Neutrophil (primary cell): ENCODE data around the gene STT3A.

Source experiments
- H3K27ac ChIP-seq: fragments of 200-600 bp; sonication (generic); 2 replicates; pipeline ENCODE4 v1.5.1; 2016; ENCODE audit warnings: mild to moderate bottlenecking, moderate library complexity
- H3K27me3 ChIP-seq: fragments of 200-600 bp; sonication (generic); 2 replicates; pipeline ENCODE4 v1.6.0; 2016; ENCODE audit warnings: mild to moderate bottlenecking
- H3K36me3 ChIP-seq: fragments of 200-600 bp; sonication (generic); 2 replicates; pipeline ENCODE4 v1.5.1; 2017
- H3K4me1 ChIP-seq, 2 experiments: fragments of 200-600 bp in 1 of 2; sonication (generic) in 1 of 2; 1 replicate in 1 of 2; 2 replicates in 1 of 2; pipeline versions ENCODE4 v1.5.1 to v1.6.1; 2013 to 2016; ENCODE audit warnings: low read depth in 1 of 2, low read length in 1 of 2, mild to moderate bottlenecking in 1 of 2, moderate library complexity in 1 of 2; ENCODE audit not compliant: control insufficient read depth in 1 of 2, insufficient read depth in 1 of 2
- H3K4me3 ChIP-seq, 2 experiments: fragments of 200-600 bp in 1 of 2; sonication (generic) in 1 of 2; 1 replicate in 1 of 2; 2 replicates in 1 of 2; pipeline ENCODE4 v1.5.1; 2013 to 2016; ENCODE audit warnings: low read depth in 1 of 2, low read length in 1 of 2, mild to moderate bottlenecking in 1 of 2, moderate library complexity in 1 of 2
- H3K9me3 ChIP-seq: fragments of 200-600 bp; sonication (generic); 2 replicates; pipeline ENCODE4 v1.5.1; 2016
- CTCF ChIP-seq: fragments of 200-600 bp; sonication (generic); IDR thresholded peaks from 2 replicates; pipeline ENCODE4 v1.5.1; 2016; ENCODE audit warnings: antibody characterized with exemption

The STT3A gene

GRCh38 chr11:125638315-125638714 lies 45.7 kb downstream of the STT3A start:
- TF ChIP-seq CTCF, result no peak
- Histone ChIP-seq H3K4me3 (no peak overlapping the region), H3K36me3 (peaks cover 5% of the 10 kb centered on the region), H3K27ac (no peak overlapping the region), H3K27me3 (no peaks in the 10 kb centered on the region), H3K4me1 (no peaks in the 10 kb centered on the region), H3K9me3 (no peaks in the 10 kb centered on the region)

GRCh38 chr11:125645871-125646270 lies 53.2 kb downstream of the STT3A start:
- H3K27me3 ChIP-seq, result no peaks in the 10 kb centered on the region
- no peak overlapping the region for H3K4me3 ChIP-seq
- H3K27ac ChIP-seq, result no peak overlapping the region
- no peaks in the 10 kb centered on the region for H3K4me1 ChIP-seq
- H3K9me3 ChIP-seq, result no peaks in the 10 kb centered on the region
- TF ChIP-seq CTCF, result no peak
- H3K36me3 ChIP-seq, result peaks cover 9% of the 10 kb centered on the region

GRCh38 chr11:125649465-125650166 lies 57.0 kb downstream of the STT3A start:
- Histone ChIP-seq H3K27me3 (no peaks in the 10 kb centered on the region), H3K4me3 (no peak overlapping the region), H3K27ac (no peak overlapping the region), H3K4me1 (no peaks in the 10 kb centered on the region), H3K36me3 (peaks cover 10% of the 10 kb centered on the region), H3K9me3 (no peaks in the 10 kb centered on the region)
- TF ChIP-seq CTCF, result no peak

- Histone ChIP-seq H3K9me3 (no peaks in the 10 kb centered on the region), H3K27ac (no peak overlapping the region), H3K4me3 (no peak overlapping the region), H3K36me3 (no peaks in the 10 kb centered on the region), H3K27me3 (no peaks in the 10 kb centered on the region), H3K4me1 (no peaks in the 10 kb centered on the region)
- TF ChIP-seq CTCF, result no peak
These were observed 70.0 kb downstream of the STT3A start for GRCh38 chr11:125662689-125663088.

GRCh38 chr11:125663910-125664309 lies 71.3 kb downstream of the STT3A start:
- Histone ChIP-seq H3K4me3 (no peak overlapping the region), H3K27ac (no peak overlapping the region), H3K36me3 (no peaks in the 10 kb centered on the region), H3K9me3 (no peaks in the 10 kb centered on the region), H3K4me1 (no peaks in the 10 kb centered on the region), H3K27me3 (no peaks in the 10 kb centered on the region)
- no peak for TF ChIP-seq CTCF
